ENCODE data around the gene ANKRD34A. TPM values are rescaled to one million over a fixed set of nuclear protein-coding genes. Genes with fewer than 3 reads are reported as not detected.
A peak's percentile ranks its signal among the peaks of the same experiment; 100 is the strongest.

Gene ANKRD34A
- total RNA-seq, 6 experiments from 2014 or later: 0.14 to 0.88 (median 0.22) TPM; not detected in 1

GRCh38 chr1:145983206-145983675 lies 18.9 kb upstream of the ANKRD34A start:
- 8% methylated on average over 1 of the region's 1 CpG for WGBS (ENCODE audit: insufficient coverage, low coverage, low lambda C conversion rate, missing lambda C conversion rate)
- H3K4me1 ChIP-seq: peaks cover 0 to 61% (median 19%) of the 10 kb centered on the region in 4 donors
- peak; percentile 20 to 62 (median 52) for ATAC-seq

GRCh38 chr1:145982010-145982723 lies 17.8 kb upstream of the ANKRD34A start:
- WGBS (ENCODE audit: insufficient coverage, low coverage, low lambda C conversion rate, missing lambda C conversion rate): 55% methylated on average over 6 of the region's 6 CpGs
- DNase-seq: no peak
- Histone ChIP-seq H3K27ac (peak overlapping the region; percentile 44 to 48 (median 46)), H3K9me3 (no peaks in the 10 kb centered on the region), H3K4me3 (no peak overlapping the region), H3K36me3 (no peaks in the 10 kb centered on the region), H3K4me1 (peaks cover 0 to 65% (median 22%) of the 10 kb centered on the region in 4 donors), H3K27me3 (no peaks in the 10 kb centered on the region)
- no peak for TF ChIP-seq POLR2A (IDR thresholded peaks at IDR 0.05)
- no peak for TF ChIP-seq CTCF (IDR thresholded peaks at IDR 0.05)
- intact Hi-C loops (cut with DNase I): no loop called here
- ATAC-seq: no peak

More at GRCh38 chr1:145983206-145983675, 18.9 kb upstream of the ANKRD34A start:
- intact Hi-C loops (cut with DNase I): no loop called here
- DNase-seq: peak in 1 of 3 donors; percentile 69
- no peaks in the 10 kb centered on the region for H3K36me3 ChIP-seq
- H3K4me3 ChIP-seq: no peak overlapping the region
- no peaks in the 10 kb centered on the region for H3K9me3 ChIP-seq
- no peaks in the 10 kb centered on the region for H3K27me3 ChIP-seq
- TF ChIP-seq POLR2A (IDR thresholded peaks at IDR 0.05) (peak; percentile 30), CTCF (IDR thresholded peaks at IDR 0.05) (no peak)
- H3K27ac ChIP-seq: peak overlapping the region; percentile 44 to 48 (median 46)

- ATAC-seq: peak; percentile 6 to 62 (median 54)
- no peak overlapping the region for H3K4me3 ChIP-seq
- peak in 2 of 3 donors; percentile 66 to 68 for DNase-seq
- no peaks in the 10 kb centered on the region for H3K27me3 ChIP-seq
- H3K9me3 ChIP-seq: no peaks in the 10 kb centered on the region
- no peak for TF ChIP-seq POLR2A (IDR thresholded peaks at IDR 0.05)
- no peak for TF ChIP-seq CTCF (IDR thresholded peaks at IDR 0.05)
- intact Hi-C loops (cut with DNase I): no loop called here
- H3K4me1 ChIP-seq: peaks cover 0 to 51% (median 17%) of the 10 kb centered on the region in 4 donors
- peak overlapping the region; percentile 77 to 86 (median 81) for H3K27ac ChIP-seq
- 33% methylated on average over 1 of the region's 1 CpG for WGBS (ENCODE audit: insufficient coverage, low coverage, low lambda C conversion rate, missing lambda C conversion rate)
- no peaks in the 10 kb centered on the region for H3K36me3 ChIP-seq
Measured at GRCh38 chr1:145980457-145980994, 16.2 kb upstream of the ANKRD34A start.

GRCh38 chr1:145979746-145980456 lies 15.5 kb upstream of the ANKRD34A start:
- Histone ChIP-seq H3K9me3 (no peaks in the 10 kb centered on the region), H3K4me3 (no peak overlapping the region), H3K36me3 (no peaks in the 10 kb centered on the region), H3K27me3 (no peaks in the 10 kb centered on the region), H3K4me1 (peaks cover 0 to 45% (median 11%) of the 10 kb centered on the region in 4 donors), H3K27ac (peak overlapping the region; percentile 77 to 86 (median 81))
- WGBS (ENCODE audit: insufficient coverage, low coverage, low lambda C conversion rate, missing lambda C conversion rate): 35% methylated on average over 6 of the region's 7 CpGs
- DNase-seq (no peak), ATAC-seq (peak in 3 of 4 donors; percentile 1 to 5 (median 2))
- intact Hi-C loops (cut with DNase I): loop anchor here in 1 of 2 donors (5.0 kb wide), 1 partner anchor 32 kb away; no protein-coding TSS in a partner anchor
- TF ChIP-seq CTCF (IDR thresholded peaks at IDR 0.05): no peak
- TF ChIP-seq POLR2A (IDR thresholded peaks at IDR 0.05): no peak

All from right lobe of liver (tissue), 6 donors.